C4-2B (cell line): Measurements from ENCODE around the gene YLPM1.
"Not testable (repeated sequence)": the region's sequence is repeated elsewhere in the genome, so short reads cannot be mapped to it uniquely, and the experiment has no call there.

ENCODE experiments used
- H3K27ac ChIP-seq: fragments of 450-650 bp; 2 replicates; pipeline ENCODE4 v1.5.1; 2017
- CTCF ChIP-seq: fragments of 450-650 bp; conservative IDR thresholded peaks from 2 replicates; pipeline ENCODE4 v1.5.1; 2017; ENCODE audit warnings: mild to moderate bottlenecking
- ZFX ChIP-seq: fragments of 450-650 bp; IDR thresholded peaks from 2 replicates; pipeline ENCODE4 v1.6.1; 2017

YLPM1 gene

GRCh38 chr14:74737753-74738325 lies 25.3 kb upstream of the YLPM1 start:
- H3K27ac ChIP-seq = no peak overlapping the region
- no peak for TF ChIP-seq ZFX
- no peak for TF ChIP-seq CTCF

GRCh38 chr14:74739293-74740030 lies 23.7 kb upstream of the YLPM1 start:
- no peak overlapping the region for H3K27ac ChIP-seq
- TF ChIP-seq ZFX (no peak), CTCF (no peak)

GRCh38 chr14:74747237-74747636 lies 15.9 kb upstream of the YLPM1 start:
- TF ChIP-seq ZFX (no peak), CTCF (no peak)

GRCh38 chr14:74754157-74754556 lies 9.0 kb upstream of the YLPM1 start:
- no peak overlapping the region for H3K27ac ChIP-seq
- TF ChIP-seq ZFX (no peak), CTCF (no peak)

More at GRCh38 chr14:74747237-74747636, 15.9 kb upstream of the YLPM1 start:
- no peak overlapping the region for H3K27ac ChIP-seq

- no peak overlapping the region for H3K27ac ChIP-seq
- TF ChIP-seq ZFX = no peak
- TF ChIP-seq CTCF = no peak
Observed at GRCh38 chr14:74754899-74755298, 8.2 kb upstream of the YLPM1 start.

GRCh38 chr14:74756326-74756725 lies 6.8 kb upstream of the YLPM1 start:
- no peak for TF ChIP-seq ZFX
- no peak for TF ChIP-seq CTCF
- no peak overlapping the region for H3K27ac ChIP-seq

- H3K27ac ChIP-seq = not testable (repeated sequence)
Observed at GRCh38 chr14:74758505-74758904, 4.6 kb upstream of the YLPM1 start.
